Stimulated activated CD8-positive, alpha-beta memory T cell treated with anti-CD3 and anti-CD28 coated beads, Interleukin-12 subunit alpha, Interleukin-12 subunit beta, amount 100 ng/mL, for 1 hour (primary cell): Measurements from ENCODE around the gene ADAM12.
"Not testable (repeated sequence)": the region's sequence is repeated elsewhere in the genome, so short reads cannot be mapped to it uniquely, and the experiment has no call there.

Source experiments
- DNase-seq: peaks from one replicate; pipeline ENCODE4 v3.0.0-alpha.2; 2020; ENCODE audit warnings: low read depth

ADAM12 gene

DNA sequence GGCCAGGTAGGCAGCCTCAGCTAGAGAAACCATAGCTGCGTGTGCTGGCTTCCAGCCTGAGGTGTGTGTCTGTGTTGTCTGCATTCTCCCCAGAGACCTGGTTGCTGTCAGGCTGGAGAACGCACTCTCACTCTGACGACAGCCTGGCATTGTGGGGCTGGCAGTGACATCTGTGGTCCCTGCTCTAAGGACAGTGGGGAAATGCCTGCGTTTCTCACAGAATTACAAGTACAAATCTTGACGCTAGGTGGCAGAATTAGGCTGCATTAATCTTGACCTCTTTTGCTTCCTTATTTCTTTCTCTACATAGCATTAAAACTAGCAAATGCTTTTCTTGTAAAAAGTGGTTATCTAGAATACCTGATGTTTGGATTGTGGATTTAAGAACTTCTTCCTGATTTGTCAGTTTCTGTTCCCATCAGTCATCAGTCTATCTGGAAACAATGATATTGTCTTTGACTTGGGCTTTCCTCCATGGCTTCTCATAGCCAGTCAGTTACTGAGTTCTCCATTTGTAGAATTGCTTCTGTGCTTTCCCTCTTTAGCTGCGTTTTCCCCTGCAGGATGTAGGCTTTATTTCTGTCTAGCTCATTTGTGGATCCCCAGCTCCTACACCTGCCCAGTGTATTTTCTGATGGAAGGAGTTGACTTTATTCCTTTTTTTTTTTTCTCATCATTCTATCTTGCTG is 405.9 kb downstream of the ADAM12 start:
- peak; percentile 5 for DNase-seq

DNA sequence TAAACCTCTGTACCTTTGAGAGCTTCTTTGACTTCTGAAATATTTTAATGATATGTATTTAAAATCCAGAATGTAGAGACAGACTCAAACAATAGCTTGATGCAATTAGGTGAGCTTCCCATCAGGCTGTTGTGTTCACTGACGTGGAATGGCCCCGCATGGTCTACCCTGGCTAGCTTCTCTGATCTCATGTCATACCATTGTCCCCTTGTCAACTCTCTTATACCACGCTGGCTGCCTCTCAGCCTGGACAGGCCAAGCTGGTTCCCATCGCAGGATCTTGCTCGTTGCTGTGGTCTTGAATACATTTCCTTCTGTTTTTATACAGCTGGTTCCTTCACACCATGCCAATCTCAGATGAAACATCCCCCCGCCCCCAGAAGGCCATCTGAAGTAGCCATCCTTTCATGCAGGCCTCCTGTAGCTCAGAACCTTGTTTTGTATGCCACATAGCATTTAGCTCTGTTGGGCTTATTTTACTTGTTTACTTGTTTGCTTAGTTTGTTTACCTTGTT is 407.7 kb downstream of the ADAM12 start:
- DNase-seq: no peak

DNA sequence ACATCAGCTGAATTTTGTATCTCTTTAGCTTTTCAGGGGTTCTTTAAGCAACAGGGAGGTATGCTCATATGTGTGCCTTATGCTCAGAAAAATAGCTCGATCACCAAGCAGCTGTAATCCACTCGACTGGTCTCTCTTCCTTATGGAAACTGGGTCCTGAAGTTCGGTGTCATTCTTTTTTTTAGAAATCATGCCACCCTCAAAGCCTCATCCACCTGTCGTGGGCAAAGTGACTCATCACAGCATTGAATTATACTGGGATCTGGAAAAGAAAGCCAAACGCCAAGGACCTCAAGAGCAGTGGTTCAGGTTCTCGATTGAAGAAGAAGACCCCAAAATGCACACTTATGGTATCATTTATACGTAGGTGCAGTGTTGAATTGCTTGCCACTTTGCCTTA is 408.3 kb downstream of the ADAM12 start:
- no peak for DNase-seq

DNA sequence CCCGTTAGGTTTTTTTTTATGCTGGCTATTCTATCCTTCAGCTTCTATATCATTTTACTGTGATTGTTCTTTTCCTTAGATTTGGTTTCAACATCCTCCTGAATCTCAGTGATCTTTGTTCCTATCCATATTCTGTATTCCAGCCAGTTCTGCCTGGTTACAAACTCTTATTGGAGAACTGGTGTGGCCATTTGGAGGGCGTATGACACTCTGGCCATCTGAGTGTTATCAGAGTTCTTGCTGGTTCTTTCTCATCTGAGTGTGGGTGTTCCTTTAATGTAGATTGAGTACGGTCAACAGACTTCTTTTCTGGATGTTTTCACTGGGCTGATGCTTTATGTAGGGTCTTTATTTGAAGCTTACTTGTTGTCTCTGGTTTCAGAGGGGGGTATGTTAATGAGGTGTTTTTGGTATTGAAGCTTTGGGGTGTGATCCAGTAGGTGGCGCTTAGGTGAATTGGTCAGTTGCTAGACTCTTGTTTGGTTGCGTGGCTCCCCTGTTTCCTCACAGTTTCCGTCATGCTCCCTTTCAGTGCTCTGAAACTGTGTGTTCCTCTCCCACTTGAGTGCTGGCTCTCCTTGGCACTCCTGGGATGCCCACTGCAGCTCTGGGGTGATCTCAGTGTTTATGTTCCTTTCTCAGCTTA is 411.2 kb downstream of the ADAM12 start:
- no peak for DNase-seq

DNA sequence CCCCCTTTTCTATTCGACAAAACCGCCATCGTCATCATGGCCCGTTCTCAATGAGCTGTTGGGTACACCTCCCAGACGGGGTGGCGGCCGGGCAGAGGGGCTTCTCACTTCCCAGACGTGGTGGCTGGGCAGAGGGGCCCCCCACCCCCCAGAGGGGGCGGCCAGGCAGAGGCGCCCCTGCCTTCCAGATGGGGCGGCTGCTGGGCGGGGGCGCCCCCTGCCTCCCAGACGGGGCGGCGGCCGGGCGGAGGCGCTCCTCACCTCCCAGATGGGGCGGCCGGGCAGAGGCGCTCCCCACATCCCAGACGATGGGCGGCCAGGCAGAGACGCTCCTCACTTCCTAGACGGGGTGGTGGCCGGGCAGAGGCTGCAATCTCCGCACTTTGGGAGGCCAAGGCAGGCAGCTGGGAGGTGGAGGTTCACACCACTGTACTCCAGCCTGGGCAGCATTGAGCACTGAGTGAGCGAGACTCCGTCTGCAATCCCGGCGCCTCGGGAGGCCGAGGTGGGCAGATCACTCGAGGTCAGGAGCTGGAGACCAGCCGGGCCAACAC is 418.1 kb downstream of the ADAM12 start:
- DNase-seq: not testable (repeated sequence)

DNA sequence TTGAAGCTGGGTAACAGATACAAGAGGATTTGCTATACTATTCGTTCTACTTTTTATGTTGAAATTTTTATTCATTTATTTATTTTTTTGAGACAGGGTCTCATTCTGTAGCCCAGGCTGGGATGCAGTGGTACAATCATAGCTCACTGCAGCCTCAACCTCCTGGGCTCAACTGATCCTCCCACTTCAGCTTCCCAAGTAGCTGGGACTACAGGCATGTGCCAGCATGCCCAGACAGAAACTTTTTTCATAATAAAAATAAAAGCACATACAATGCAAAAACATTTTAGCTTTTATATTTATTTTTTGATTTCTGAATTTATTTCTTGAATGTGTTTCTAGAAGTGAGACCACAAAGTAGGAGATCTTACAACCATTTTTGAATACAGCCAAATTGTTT is 420.7 kb downstream of the ADAM12 start:
- no peak for DNase-seq

DNA sequence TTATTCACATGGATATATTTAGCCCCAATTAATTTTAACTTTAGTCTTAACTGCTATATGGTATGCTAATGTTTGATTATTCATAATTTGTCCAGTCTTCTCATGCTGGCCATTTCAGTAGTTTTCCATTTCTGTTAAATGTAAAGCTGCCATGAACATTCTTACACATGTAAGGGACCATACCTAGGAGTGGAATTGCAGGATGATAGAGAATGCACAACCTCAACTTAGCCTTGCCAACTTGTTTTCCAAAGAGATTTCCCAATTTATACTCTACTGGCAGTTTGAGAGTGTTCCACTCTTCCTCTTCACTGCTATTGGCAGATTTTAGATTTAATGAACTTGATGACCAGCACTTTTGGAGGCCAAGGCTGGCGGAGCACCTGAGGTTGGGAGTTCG is 423.7 kb downstream of the ADAM12 start:
- DNase-seq: no peak
